ENCODE measurements around the gene CDK7.
"Not testable (repeated sequence)": the region's sequence is repeated elsewhere in the genome, so short reads cannot be mapped to it uniquely, and the experiment has no call there.

Gene CDK7

GRCh38 chr5:69234457-69235268 lies at the start of gene CDK7:
Gene CDK7 (plus strand): TSS chr5:69234886. CDS start chr5:69234976, 90 bp downstream.
- peak; percentile 95 for DNase-seq (ENCODE audit: low read depth, low spot score)

- DNase-seq (ENCODE audit: low read depth, low spot score): no peak
Measured at GRCh38 chr5:69187342-69187741, 47.3 kb upstream of the CDK7 start.

DNA sequence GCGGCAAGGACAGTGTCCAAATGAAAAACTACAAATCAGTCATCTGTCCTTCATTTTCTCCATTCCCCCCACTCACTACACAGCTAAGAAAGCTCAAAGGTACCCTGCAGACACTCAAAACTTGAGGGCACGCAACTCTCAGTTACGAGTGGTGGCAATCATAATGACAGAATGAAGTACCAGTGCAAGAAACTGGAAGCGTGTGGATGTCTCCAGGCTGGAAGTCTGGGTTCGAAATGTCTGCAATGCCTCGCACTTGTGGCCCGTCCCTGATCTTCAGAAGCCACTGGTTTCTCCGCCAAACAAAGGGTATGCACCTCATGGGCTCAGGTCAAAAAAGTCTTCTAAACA lies 45.9 kb upstream of the CDK7 start:
- DNase-seq (ENCODE audit: low read depth, low spot score): no peak

- DNase-seq (ENCODE audit: low read depth, low spot score): peak; percentile 96
Measured at GRCh38 chr5:69189162-69190086, 45.3 kb upstream of the CDK7 start, which contains the start of gene CENPH. Gene CENPH (plus strand): TSS chr5:69189583. CDS start chr5:69189635, 52 bp downstream.

DNA sequence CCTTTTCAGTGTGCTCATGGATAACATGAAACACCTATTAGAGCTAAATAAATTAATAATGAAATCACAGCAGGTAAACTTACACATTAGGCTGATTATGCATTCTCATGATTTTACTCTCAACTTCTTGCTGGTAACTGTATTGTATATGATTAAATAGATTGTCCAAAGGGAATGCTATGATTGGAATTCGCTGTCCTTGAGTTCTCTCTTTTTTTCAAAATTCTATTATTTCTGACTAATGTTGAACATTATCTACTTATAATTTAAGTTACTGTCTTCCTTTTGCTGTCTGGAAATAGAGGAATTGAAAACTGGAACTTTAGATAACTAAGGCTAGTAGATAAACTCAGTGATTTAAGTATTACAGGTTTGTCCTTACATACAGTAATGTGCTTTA lies 32.2 kb upstream of the CDK7 start:
- DNase-seq (ENCODE audit: low read depth, low spot score): no peak

DNA sequence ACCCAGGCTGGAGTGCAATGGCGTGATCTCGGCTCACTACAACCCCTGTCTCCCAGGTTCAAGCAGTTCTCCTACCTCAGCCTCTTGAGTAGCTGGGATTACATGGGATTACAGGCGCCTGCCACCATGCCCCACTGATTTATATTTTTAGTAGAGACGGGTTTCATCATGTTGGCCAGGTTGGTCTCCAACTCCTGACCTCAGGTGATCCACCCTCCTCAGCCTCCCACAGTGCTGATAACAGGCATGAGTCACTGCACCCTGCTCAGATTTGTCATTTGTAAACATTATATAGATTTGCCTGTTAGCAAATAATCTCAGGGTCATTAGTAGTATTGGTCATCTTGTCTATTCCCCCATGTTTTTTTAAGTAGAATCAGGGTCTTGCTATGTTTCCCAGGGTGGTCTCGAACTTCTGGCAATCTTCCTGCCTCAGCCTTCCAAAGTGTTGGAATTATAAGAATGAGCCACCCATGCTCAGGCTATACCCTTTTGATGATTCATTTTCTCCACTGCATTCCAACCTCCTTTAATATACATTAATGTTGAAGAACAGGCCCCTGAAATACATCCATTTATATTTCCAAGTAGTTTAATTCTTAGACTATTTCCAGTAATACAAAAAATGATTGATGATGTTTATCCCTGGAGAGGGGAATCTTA lies 28.0 kb upstream of the CDK7 start:
- no peak for DNase-seq (ENCODE audit: low read depth, low spot score)

DNA sequence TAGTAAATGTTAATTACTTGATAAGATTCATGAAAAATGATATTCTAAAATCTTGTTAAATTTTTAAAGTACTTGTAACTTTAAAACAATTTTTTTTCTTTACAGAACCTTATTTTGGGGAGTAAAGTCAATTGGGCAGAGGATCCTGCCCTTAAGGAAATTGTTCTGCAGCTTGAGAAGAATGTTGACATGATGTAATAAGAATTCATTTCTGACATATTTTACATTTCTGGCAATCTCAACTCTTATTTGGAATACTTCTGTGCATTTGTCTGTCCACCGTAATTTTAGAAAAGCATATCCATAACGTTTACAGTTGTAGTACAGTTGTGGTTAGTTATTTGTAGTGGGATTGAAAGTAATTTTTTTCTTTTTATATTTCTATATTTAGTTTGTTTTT lies 25.1 kb upstream of the CDK7 start:
- no peak for DNase-seq (ENCODE audit: low read depth, low spot score)

- DNase-seq (ENCODE audit: low read depth, low spot score): no peak
Measured at GRCh38 chr5:69211200-69211599, 23.5 kb upstream of the CDK7 start.

DNA sequence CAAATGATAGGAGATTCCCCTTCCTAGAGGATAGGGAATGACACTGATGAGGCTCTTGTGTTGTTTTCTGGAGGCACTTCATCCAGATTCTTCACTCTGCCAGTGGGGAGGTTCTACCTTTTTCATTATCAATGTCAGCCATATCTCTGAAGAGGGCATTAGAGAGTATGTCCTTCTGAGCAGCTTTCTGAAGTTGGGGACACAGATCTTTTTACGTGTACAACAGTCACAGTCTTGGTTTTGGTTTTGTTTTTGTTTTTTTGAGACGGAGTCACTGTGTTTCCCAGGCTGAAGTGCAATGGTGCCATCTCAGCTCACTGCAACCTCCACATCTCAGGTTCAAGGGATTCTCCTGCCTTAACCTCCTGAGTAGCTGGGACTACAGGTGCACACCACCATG lies 22.7 kb upstream of the CDK7 start:
- DNase-seq (ENCODE audit: low read depth, low spot score): no peak

- no peak for DNase-seq (ENCODE audit: low read depth, low spot score)
Measured at GRCh38 chr5:69213513-69214215, 21.0 kb upstream of the CDK7 start.

DNA sequence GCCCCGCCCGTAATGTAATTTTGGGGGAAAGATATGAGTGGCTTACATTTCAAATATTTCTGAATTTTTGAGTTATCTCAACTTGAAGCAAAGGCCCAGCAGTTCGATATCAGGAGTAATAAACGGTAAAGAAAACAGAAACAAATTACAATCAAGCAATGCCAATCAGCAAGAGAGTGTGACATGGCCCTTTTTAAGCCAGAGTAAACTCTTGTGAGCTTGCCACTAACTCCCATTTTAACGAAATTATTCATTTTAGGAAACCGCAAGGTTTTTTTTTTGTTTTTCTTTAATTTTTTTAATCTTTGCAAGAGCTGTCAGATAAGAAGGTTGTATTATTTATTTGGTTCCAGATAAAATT lies 17.6 kb upstream of the CDK7 start:
- no peak for DNase-seq (ENCODE audit: low read depth, low spot score)

- peak; percentile 94 for DNase-seq (ENCODE audit: low read depth, low spot score)
Measured at GRCh38 chr5:69217548-69218526, 16.8 kb upstream of the CDK7 start.

DNA sequence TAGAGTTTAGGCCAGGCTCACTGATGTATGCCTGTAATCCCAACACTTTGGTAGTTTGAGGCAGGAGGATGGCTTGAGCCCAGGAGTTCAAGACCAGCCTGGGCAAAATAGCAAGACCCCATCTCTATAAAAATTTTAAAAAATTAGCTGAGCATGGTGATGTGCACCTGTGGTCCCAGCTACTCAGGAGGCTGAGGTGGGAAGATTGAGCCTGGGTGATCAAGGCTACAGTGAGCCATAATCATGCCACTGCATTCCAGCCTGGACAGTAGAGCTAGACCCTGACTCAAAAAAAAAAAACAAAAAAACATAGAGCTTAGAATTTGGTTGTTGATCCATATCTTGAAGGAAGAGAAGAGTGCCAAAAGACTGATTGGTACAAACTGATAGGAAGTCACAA lies 14.7 kb upstream of the CDK7 start:
- no peak for DNase-seq (ENCODE audit: low read depth, low spot score)

DNA sequence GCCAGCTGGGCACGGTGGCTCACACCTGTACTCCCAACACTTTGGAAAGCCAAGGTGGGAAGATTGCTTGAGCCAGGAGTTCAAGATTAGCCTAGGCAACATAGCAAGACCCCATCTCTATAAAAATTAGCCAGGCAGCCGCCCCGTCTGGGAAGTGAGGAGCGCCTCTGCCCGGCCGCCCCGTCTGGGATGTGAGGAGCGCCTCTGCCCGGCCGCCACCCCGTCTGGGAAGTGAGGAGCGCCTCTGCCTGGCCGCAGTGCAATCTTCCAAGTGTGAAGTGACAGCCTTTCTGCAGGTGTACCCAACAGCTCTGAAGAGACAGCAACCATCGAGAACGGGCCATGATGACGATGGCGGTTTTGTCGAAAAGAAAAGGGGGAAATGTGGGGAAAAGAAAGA lies 14.3 kb upstream of the CDK7 start:
- not testable (repeated sequence) for DNase-seq (ENCODE audit: low read depth, low spot score)

DNA sequence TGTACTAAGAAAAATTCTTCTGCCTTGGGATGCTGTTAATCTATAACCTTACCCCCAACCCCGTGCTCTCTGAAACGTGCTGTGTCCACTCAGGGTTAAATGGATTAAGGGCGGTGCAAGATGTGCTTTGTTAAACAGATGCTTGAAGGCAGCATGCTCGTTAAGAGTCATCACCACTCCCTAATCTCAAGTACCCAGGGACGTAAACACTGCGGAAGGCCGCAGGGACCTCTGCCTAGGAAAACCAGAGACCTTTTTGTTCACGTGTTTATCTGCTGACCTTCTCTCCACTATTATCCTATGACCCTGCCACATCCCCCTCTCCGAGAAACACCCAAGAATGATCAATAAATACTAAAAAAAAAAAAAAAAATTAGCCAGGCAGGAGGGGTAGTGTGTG lies 13.9 kb upstream of the CDK7 start:
- DNase-seq (ENCODE audit: low read depth, low spot score): not testable (repeated sequence)

DNA sequence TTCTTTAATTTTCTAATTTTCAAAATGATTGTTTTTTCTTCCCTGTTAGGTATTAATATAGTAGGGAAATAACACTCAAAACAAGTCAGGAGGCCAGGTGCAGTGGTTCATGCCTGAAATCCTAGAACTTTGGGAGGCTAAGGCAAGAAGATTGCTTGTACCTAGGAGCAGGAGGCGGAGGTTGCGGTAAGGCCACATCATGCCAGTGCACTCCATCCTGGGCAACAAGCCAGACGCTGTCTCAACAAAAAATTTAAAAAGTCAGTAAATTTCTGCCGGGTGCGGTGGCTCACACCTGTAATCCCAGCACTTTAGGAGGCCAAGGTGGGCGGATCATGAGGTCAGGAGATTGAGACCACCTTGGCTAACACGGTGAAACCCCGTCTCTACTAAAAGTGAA lies 10.2 kb upstream of the CDK7 start:
- DNase-seq (ENCODE audit: low read depth, low spot score): no peak

DNA sequence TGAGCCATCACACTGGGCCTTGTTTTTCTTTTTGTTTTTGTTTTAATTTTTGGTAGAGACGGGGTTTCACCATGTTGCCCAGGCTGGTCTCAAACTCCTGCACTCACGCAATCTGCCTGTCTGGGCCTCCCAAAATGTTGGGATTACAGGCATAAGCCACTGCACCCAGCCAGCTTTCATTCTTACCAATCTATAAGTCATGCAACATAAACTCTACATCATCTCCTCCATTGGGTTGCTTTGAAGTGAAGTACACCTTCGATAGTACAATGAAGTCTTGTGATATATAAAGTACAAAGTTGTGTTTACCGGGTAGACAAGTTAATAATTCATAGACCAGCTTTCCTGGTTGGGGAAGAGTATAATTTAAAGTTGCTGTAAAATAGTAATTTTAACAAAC lies 8.8 kb upstream of the CDK7 start:
- DNase-seq (ENCODE audit: low read depth, low spot score): no peak

- no peak for DNase-seq (ENCODE audit: low read depth, low spot score)
Measured at GRCh38 chr5:69230181-69230580, 4.5 kb upstream of the CDK7 start.

DNA sequence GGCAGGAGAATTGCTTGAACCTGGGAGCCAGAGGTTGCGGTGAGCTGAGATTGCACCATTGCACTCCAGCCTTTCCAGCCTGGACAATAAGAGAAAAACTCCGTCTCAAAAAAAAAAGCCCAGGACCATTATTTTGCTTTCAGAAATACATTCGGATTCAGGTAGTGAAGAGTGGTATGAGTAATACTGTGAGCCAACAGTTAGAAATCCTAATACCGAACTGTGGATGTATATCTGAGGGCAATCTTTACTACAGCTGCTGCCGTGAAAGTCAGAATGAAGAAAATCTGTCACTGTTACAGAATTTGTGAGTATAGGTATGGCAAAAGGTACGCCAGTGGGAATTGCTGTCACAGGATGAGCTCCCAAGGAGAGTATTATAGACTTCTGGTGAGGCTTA lies 3.4 kb upstream of the CDK7 start:
- no peak for DNase-seq (ENCODE audit: low read depth, low spot score)

DNA sequence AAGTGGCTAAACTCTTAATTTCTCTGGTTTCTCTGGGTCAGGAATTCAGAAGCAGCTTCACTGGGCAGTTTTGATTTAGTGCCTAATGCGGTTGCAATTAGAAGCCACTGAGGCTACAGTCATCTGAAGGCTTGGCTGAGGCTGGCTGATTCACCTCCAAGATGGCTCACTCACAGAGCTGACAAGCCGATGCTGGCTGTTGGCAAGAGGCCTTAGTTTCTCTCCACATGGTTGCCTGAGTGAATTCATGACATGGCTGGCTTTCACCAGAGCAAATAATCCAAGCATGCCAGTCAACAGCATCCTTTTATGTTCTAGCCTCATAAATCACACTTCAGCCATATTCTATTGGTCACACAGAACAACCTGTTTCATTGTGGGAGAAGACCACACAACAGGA lies 2.8 kb upstream of the CDK7 start:
- no peak for DNase-seq (ENCODE audit: low read depth, low spot score)

Data from ELF-1 (cell line).